Stimulated activated naive CD8-positive, alpha-beta T cell treated with anti-CD3 and anti-CD28 coated beads, Interleukin-15, Interleukin-2, amounts not matched to agents 100 U/mL and 50 U/mL, for 24 hours (primary cell): ENCODE results near the gene MADCAM1.
"Not testable (repeated sequence)": the region's sequence is repeated elsewhere in the genome, so short reads cannot be mapped to it uniquely, and the experiment has no call there.

Source experiments
- ATAC-seq: fragments of 150-1000 bp; cut with Tn5 transposase; one replicate; pipeline ENCODE4 v1.10.0; 2021
- DNase-seq: peaks from one replicate; pipeline ENCODE4 v3.0.0; 2021

Gene MADCAM1

GRCh38 chr19:465056-465816, 31.1 kb upstream of the MADCAM1 start:
- DNase-seq (no peak), ATAC-seq (no peak)

- ATAC-seq (no peak), DNase-seq (no peak)
These were observed 28.7 kb upstream of the MADCAM1 start for GRCh38 chr19:467554-467953.

GRCh38 chr19:468587-469256, 27.6 kb upstream of the MADCAM1 start:
- ATAC-seq: no peak
- DNase-seq: no peak

GRCh38 chr19:469833-470232, 26.5 kb upstream of the MADCAM1 start:
- no peak for ATAC-seq
- no peak for DNase-seq

GRCh38 chr19:470701-471100, 25.6 kb upstream of the MADCAM1 start:
- no peak for ATAC-seq
- no peak for DNase-seq

GRCh38 chr19:472005-472858, 24.1 kb upstream of the MADCAM1 start:
- ATAC-seq (no peak), DNase-seq (no peak)

GRCh38 chr19:474126-475078, 21.9 kb upstream of the MADCAM1 start:
- no peak for ATAC-seq

GRCh38 chr19:475360-475759, 20.9 kb upstream of the MADCAM1 start:
- DNase-seq (no peak), ATAC-seq (no peak)

More at GRCh38 chr19:474126-475078, 21.9 kb upstream of the MADCAM1 start:
- DNase-seq: no peak

GRCh38 chr19:478236-478903, 17.9 kb upstream of the MADCAM1 start:
- DNase-seq (no peak), ATAC-seq (no peak)

- no peak for ATAC-seq
- DNase-seq: no peak
These were observed 17.3 kb upstream of the MADCAM1 start for GRCh38 chr19:478976-479375.

- DNase-seq: peak; percentile 63
These were observed 16.1 kb upstream of the MADCAM1 start for GRCh38 chr19:480016-480855.

GRCh38 chr19:481100-481499, 15.2 kb upstream of the MADCAM1 start:
- not testable (repeated sequence) for DNase-seq, ATAC-seq

More at GRCh38 chr19:480016-480855, 16.1 kb upstream of the MADCAM1 start:
- no peak for ATAC-seq

GRCh38 chr19:482186-483041, 13.9 kb upstream of the MADCAM1 start:
- ATAC-seq (no peak), DNase-seq (no peak)

GRCh38 chr19:483332-484072, 12.8 kb upstream of the MADCAM1 start:
- ATAC-seq: no peak

GRCh38 chr19:484494-484893, 11.8 kb upstream of the MADCAM1 start:
- no peak for ATAC-seq
- DNase-seq: no peak

More at GRCh38 chr19:483332-484072, 12.8 kb upstream of the MADCAM1 start:
- DNase-seq: no peak

- ATAC-seq (no peak), DNase-seq (no peak)
These were observed 11.2 kb upstream of the MADCAM1 start for GRCh38 chr19:485077-485476.

GRCh38 chr19:485583-486236, 10.6 kb upstream of the MADCAM1 start:
- no peak for DNase-seq
- no peak for ATAC-seq
